Mononuclear cell (primary cell): ENCODE measurements around the gene DVL1. TPM values are rescaled to one million over a fixed set of nuclear protein-coding genes. Genes with fewer than 3 reads are reported as not detected.

Experiments used
- H3K27me3 ChIP-seq: 2 replicates; pipeline ENCODE4 v1.6.0; 2011; ENCODE audit warnings: low read length, control low read depth; ENCODE audit not compliant: insufficient read depth
- H3K4me1 ChIP-seq: 2 replicates; pipeline ENCODE4 v1.5.1; 2011; ENCODE audit warnings: mild to moderate bottlenecking, low read length, control low read depth; ENCODE audit not compliant: insufficient read depth
- H3K4me3 ChIP-seq: 2 replicates; pipeline ENCODE4 v1.5.1; 2011; ENCODE audit warnings: mild to moderate bottlenecking, low read length, moderate library complexity
- H3K9me3 ChIP-seq: 2 replicates; pipeline ENCODE4 v1.5.1; 2011; ENCODE audit warnings: low read depth, mild to moderate bottlenecking, control low read depth, low read length
- total RNA-seq: library from RNA; depleted of rRNA; stranded (reverse); fragments of >200 nt; gene quantifications from one replicate; pipeline ENCODE4 v1.2.3, GENCODE V29; 2012

The DVL1 gene
- total RNA-seq, 1 donor = 17.9 TPM

DNA sequence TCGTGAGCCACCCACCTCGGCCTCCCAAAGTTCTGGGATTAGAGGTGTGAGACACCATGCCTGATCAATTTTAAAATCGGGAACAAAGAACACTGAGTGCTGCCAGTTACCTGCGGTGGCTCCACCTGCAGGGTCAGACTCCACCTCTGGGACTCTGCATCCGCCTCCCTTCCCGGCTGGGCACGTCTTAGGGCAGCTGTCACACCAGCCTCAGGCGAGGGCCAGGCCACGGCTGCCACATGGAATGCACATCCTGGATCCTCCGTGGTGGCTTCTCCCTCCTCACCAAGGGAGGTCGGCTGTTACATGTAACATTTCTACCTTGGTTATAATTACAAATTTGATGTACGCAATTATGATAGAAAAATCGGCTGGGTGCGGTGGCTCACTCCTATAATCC, 15.0 kb upstream of the DVL1 start:
- Histone ChIP-seq H3K9me3 (no peaks in the 10 kb centered on the region), H3K4me1 (no peaks in the 10 kb centered on the region), H3K4me3 (no peak overlapping the region), H3K27me3 (no peaks in the 10 kb centered on the region)

DNA sequence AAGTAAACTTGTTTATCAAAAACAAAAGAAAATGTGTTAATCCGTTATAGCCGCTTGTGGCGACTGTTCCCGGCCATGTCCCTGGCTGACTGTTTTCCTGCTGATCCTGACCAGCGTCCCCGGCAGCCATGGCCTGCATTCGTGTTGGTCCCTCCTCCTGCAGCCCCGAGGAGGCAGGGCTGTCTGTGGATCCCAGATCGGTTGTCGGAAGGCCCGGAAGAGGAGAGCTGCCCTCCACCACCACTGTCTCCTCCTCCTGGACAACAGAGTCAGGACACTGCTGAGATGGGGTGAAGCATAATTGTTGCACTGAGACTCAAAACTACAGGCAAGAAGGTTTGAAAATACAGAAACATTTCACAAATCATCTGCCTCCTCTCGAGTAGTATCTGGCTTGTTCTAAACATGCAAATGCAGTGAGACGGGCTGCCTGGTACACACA, 12.8 kb upstream of the DVL1 start:
- no peak overlapping the region for H3K4me3 ChIP-seq
- no peaks in the 10 kb centered on the region for H3K27me3 ChIP-seq
- peaks cover 13% of the 10 kb centered on the region for H3K4me1 ChIP-seq
- no peaks in the 10 kb centered on the region for H3K9me3 ChIP-seq

GRCh38 chr1:1361233-1361981, 12.2 kb upstream of the DVL1 start:
- no peak overlapping the region for H3K4me3 ChIP-seq
- peaks cover 13% of the 10 kb centered on the region for H3K4me1 ChIP-seq
- no peaks in the 10 kb centered on the region for H3K9me3 ChIP-seq
- no peaks in the 10 kb centered on the region for H3K27me3 ChIP-seq

DNA sequence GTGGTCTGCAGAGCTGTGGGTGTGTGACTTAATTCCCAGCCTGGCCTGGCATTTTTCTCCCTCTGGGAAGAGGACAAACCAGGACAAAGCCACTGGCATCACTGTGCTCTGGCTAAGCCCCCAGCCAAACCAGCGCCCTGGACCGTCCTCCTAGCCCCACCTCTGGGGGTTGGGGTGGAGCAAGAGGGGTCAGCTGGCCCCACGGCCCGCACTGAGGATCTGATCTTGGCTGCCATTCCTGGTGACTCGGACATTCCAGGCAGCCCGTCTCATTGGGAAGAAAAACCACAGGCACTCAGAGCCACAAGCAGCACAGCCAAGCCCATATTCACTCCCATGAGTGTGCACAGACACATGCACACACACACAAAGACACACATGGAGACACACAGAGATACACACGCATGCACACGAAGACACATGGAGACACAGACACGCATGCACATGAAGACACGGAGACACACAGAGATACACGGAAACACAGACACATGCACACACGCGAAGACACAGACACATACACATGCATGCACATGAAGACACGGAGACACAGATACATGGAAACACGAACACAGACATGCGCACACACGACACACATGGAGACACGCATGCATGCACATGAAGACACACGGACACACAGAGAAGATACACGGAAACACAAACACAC, 11.4 kb upstream of the DVL1 start:
- Histone ChIP-seq H3K27me3 (no peaks in the 10 kb centered on the region), H3K4me3 (no peak overlapping the region), H3K9me3 (no peaks in the 10 kb centered on the region), H3K4me1 (peaks cover 13% of the 10 kb centered on the region)

DNA sequence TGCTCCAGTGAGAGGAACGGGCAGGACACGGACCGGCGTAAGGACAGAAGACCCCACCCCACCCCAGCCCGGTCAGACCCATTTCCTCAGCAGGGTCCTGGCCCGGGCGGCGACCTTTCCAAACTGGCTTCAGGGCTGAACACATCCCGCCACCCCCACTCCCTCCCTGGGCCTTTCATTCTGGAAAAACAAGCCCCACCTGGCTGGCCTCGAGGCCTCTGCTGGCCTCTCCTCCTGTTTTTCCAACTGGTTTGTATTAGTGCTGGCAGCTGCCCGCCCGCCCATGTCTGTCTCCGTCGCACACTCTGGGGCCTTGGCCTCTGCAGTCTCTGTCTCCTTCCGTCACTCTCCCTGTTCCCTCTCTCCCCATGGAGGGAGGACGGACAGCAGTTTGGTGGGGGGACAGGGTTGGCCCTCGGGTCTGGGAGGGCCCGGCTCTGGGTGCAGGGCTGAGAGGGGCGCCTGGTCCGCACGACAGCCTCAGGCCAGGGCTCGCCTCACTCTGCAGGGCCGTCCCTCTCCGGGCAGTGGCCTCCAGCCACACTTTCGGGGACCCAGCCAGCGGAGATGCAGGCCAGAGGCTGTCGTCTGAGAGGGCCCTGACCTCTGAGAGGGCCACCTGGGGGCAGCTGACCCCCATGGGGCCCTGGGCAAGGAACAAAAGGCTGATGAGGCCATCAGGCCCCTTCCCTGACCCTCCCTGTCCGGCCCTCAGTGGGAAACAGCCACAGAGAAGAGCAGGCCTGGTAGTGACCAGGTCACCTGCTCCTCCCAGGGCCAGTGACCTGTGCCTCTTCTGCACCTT, 10.6 kb upstream of the DVL1 start:
- H3K27me3 ChIP-seq = no peaks in the 10 kb centered on the region
- H3K9me3 ChIP-seq = no peaks in the 10 kb centered on the region
- no peak overlapping the region for H3K4me3 ChIP-seq

GRCh38 chr1:1359308-1359663, 10.1 kb upstream of the DVL1 start:
- H3K27me3 ChIP-seq = peaks cover 4% of the 10 kb centered on the region

More for the DNA sequence above, 10.6 kb upstream of the DVL1 start:
- peaks cover 13% of the 10 kb centered on the region for H3K4me1 ChIP-seq

GRCh38 chr1:1358433-1359271, 9.4 kb upstream of the DVL1 start, which contains the start of gene MXRA8:
TSS of gene MXRA8 (minus strand) at chr1:1358555. CDS start at chr1:1358504, 51 bp downstream.
- Histone ChIP-seq H3K9me3 (no peaks in the 10 kb centered on the region), H3K27me3 (peaks cover 8% of the 10 kb centered on the region), H3K4me1 (peaks cover 23% of the 10 kb centered on the region), H3K4me3 (no peak within 1 kb of the TSS)

More at GRCh38 chr1:1359308-1359663, 10.1 kb upstream of the DVL1 start:
- Histone ChIP-seq H3K4me3 (no peak overlapping the region), H3K4me1 (peaks cover 17% of the 10 kb centered on the region), H3K9me3 (no peaks in the 10 kb centered on the region)

DNA sequence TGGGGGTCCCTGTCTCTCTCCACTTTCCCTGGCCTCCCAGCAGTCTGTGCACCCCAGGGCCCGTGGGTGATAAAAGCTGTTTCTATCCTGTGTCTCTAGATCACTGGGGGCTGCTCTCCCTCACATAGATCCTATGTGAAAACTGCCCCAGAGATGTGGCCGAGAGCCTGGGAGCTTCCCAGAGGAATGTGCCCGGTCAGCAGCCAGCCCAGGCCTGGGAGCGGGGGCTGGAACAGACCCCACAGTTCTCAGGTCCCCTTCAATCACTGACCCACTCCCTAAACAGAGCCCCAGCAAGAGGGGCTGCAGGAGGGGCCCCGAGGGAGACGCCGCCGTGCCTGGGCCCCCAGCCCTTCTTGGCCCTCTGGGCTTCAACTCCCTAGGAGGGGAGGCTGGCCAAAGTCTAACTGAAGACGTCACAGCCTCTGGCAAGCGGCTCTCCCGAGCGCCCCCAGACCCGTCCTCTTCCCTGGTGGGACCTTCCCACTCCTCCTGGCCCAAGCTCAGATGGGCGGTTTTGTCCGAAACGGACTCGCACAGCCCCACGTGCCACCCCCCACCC, 8.7 kb upstream of the DVL1 start:
- H3K4me3 ChIP-seq = no peak overlapping the region
- H3K4me1 ChIP-seq = peaks cover 27% of the 10 kb centered on the region
- H3K27me3 ChIP-seq = peaks cover 14% of the 10 kb centered on the region
- H3K9me3 ChIP-seq = no peaks in the 10 kb centered on the region

GRCh38 chr1:1356796-1357401, 7.7 kb upstream of the DVL1 start:
- Histone ChIP-seq H3K27me3 (peaks cover 20% of the 10 kb centered on the region), H3K4me1 (peaks cover 27% of the 10 kb centered on the region), H3K9me3 (no peaks in the 10 kb centered on the region), H3K4me3 (no peak overlapping the region)

GRCh38 chr1:1356166-1356795, 7.1 kb upstream of the DVL1 start:
- Histone ChIP-seq H3K27me3 (peaks cover 20% of the 10 kb centered on the region), H3K9me3 (no peaks in the 10 kb centered on the region), H3K4me1 (peaks cover 27% of the 10 kb centered on the region), H3K4me3 (no peak overlapping the region)

GRCh38 chr1:1355416-1355815, 6.2 kb upstream of the DVL1 start:
- H3K9me3 ChIP-seq = no peaks in the 10 kb centered on the region
- H3K4me3 ChIP-seq = no peak overlapping the region
- peaks cover 20% of the 10 kb centered on the region for H3K27me3 ChIP-seq
- H3K4me1 ChIP-seq = peaks cover 27% of the 10 kb centered on the region

DNA sequence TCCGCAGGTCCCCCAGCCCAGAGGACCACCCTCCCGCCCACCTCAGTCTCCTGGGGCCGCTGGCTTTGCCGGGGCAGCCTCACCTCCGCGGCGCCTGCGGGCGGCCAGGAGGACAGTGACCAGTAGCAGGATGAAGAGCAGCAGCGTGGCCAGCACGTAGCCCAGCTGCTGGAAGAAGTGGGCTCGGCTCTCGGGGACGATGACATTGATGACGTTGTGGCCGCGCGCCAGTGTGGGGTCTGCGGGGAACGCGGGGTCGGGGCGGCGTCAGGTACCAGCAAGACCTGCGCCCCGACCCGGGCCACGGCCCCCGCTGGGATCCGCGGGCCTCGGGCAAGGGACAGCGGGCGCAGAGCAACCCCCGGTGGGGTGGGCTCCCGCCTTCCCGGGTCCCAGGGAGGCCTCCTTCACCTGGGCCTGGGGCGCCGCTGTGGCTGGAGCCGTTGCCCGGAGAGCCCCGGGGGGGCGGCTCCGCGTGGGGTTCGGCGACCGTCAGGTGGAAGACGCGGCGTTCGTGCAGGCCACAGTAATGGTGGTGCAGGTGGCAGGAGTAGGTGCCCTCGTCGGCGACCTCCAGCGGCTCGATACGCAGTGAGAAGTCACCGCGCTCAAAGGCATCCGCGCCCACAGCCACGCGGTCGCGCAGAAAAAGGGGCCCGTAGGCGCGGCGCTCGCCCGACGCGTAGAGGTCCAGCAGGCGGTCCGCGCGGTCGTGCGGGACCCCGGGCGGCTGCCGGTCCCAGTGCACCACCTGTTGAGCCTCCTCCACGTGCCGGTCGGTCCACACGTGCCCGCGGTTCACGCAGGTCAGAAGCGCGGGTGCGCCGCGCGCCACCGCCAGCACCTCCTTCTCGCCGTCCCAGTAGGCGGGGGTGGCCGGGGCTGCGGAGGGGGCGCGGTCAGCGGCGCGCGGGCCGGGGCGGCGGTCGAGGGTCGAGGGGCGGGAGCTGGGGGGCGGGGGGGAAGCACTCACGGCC, 5.3 kb upstream of the DVL1 start:
- peaks cover 20% of the 10 kb centered on the region for H3K27me3 ChIP-seq
- H3K4me1 ChIP-seq = peaks cover 27% of the 10 kb centered on the region
- no peak overlapping the region for H3K4me3 ChIP-seq
- H3K9me3 ChIP-seq = no peaks in the 10 kb centered on the region
